ENCODE data around the gene GSTK1.

- no peak for TF ChIP-seq CTCF (conservative IDR thresholded peaks at IDR 0.05)
- no peak for TF ChIP-seq ZFX (IDR thresholded peaks at IDR 0.05)
Measured at GRCh38 chr7:143316492-143316891, 53.3 kb downstream of the GSTK1 start.

All from C4-2B (cell line).